Natural killer cell treated with Interleukin-12 subunit alpha and Interleukin-12 subunit beta and Interleukin-15 and Interleukin-18, amount 100 ng/mL, for 72 hours (primary cell): ENCODE measurements around the gene ZNF343. TPM values are rescaled to one million over a fixed set of nuclear protein-coding genes. Genes with fewer than 3 reads are reported as not detected.
A peak's percentile ranks its signal among the peaks of the same experiment; 100 is the strongest.
"Not testable (repeated sequence)": the region's sequence is repeated elsewhere in the genome, so short reads cannot be mapped to it uniquely, and the experiment has no call there.

ENCODE experiments used
- ATAC-seq, 2 donors: fragments of 150-1000 bp; cut with Tn5 transposase in 1 of 2; sonication (Bioruptor Pico), chemical (Tn5 transposase) in 1 of 2; 2 replicates each; pipeline ENCODE4 v1.10.0; 2021
- DNase-seq: peaks from one replicate; pipeline ENCODE4 v3.0.0; 2022; ENCODE audit warnings: low spot score
- H3K27ac Mint-ChIP-seq, 2 donors: 1 replicate in 1 of 2; 2 replicates in 1 of 2; pipeline ENCODE4 v1.8.0; 2022; ENCODE audit warnings: mixed read lengths in 2 of 2, mild to moderate bottlenecking in 1 of 2, moderate library complexity in 1 of 2
- H3K27me3 Mint-ChIP-seq, 2 donors: 1 replicate in 1 of 2; 2 replicates in 1 of 2; pipeline ENCODE4 v1.8.0; 2022; ENCODE audit warnings: mixed read lengths in 2 of 2
- H3K36me3 Mint-ChIP-seq: one replicate; pipeline ENCODE4 v1.8.0; 2022; ENCODE audit warnings: mixed read lengths
- H3K4me1 Mint-ChIP-seq, 2 donors: 1 replicate in 1 of 2; 2 replicates in 1 of 2; pipeline ENCODE4 v1.8.0; 2022; ENCODE audit warnings: low read depth in 2 of 2, mixed read lengths in 2 of 2, mild to moderate bottlenecking in 1 of 2
- H3K4me3 Mint-ChIP-seq: one replicate; pipeline ENCODE4 v1.8.0; 2022; ENCODE audit warnings: mixed read lengths
- H3K9me3 Mint-ChIP-seq: 2 replicates; pipeline ENCODE4 v1.8.0; 2022; ENCODE audit warnings: mixed read lengths
- total RNA-seq, 2 donors: library from RNA; stranded (reverse); gene quantifications; one replicate each; pipeline ENCODE4 v1.2.3, GENCODE V29; 2022

ZNF343 gene
- total RNA-seq, 2 donors from 2014 or later, result 6.8 to 21.1 TPM

DNA sequence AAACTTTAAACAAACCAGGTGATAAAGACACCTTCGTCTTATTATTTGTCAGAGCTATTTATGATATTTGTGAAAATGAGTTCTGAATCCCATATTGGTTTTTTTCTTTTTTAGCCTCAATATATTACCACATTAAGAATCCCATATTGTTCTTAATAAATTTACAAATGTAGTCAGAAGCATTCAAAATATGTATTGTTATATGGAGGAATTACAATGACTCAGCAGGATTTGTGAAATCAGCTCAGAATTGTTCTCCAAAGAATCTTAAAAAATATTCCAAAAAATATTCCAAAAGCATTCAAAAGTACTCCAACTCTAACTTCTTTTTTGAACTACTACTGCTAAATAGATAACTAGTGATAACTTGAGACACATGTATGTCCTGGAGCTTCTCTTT is 6.5 kb upstream of the ZNF343 start:
- peaks cover 12 to 15% of the 10 kb centered on the region in 2 donors for H3K27me3 Mint-ChIP-seq
- no peak for DNase-seq
- ATAC-seq, result no peak
- H3K9me3 Mint-ChIP-seq, result no peaks in the 10 kb centered on the region
- H3K27ac Mint-ChIP-seq, result no peak overlapping the region
- no peak overlapping the region for H3K4me3 Mint-ChIP-seq
- no peaks in the 10 kb centered on the region for H3K4me1 Mint-ChIP-seq
- H3K36me3 Mint-ChIP-seq, result no peaks in the 10 kb centered on the region

DNA sequence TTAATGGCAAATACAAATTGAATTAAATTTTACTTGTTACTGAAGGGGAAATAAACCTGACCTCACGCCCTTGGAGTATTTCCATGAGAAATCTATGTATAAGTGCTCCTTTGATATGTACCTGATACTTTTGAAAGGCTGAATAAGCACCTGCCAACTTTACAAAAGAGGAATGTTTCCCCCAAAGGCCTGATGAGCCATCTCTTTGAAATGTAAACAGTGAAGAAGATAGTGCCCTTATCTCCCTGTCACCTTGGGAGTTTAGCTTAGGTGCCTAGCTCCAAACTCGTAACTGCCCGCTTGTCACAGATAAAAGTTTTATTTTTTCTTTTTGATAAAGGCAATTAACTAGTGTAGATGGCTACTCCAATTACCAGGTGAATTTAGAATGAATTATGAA is 1.1 kb upstream of the ZNF343 start:
- peak overlapping the region; percentile 99 for H3K4me3 Mint-ChIP-seq
- no peaks in the 10 kb centered on the region for H3K36me3 Mint-ChIP-seq
- H3K27ac Mint-ChIP-seq, result no peak overlapping the region
- DNase-seq (no peak), ATAC-seq (no peak)
- peaks cover 10 to 12% of the 10 kb centered on the region in 2 donors for H3K4me1 Mint-ChIP-seq
- no peaks in the 10 kb centered on the region for H3K9me3 Mint-ChIP-seq
- peaks cover 11 to 15% of the 10 kb centered on the region in 2 donors for H3K27me3 Mint-ChIP-seq

DNA sequence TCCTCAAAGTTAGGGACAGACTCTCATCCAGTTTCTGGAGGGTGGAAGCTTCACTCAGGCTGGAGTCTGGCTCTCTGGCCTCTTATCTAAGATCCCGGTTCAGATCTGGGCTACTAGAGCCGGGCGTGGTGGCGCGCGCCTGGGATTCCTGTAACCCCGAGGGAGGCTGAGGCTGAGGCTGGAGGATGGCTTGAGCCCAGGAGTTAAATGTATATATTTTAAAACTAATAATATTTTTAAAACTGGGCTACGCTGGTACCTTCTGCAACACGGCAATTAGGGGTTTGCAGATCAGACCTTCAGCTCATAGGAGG is 710 bp upstream of the ZNF343 start:
- peak overlapping the region; percentile 84 to 97 for H3K27ac Mint-ChIP-seq
- peaks cover 9 to 15% of the 10 kb centered on the region in 2 donors for H3K27me3 Mint-ChIP-seq
- DNase-seq (no peak), ATAC-seq (no peak)
- no peaks in the 10 kb centered on the region for H3K36me3 Mint-ChIP-seq
- peaks cover 10 to 14% of the 10 kb centered on the region in 2 donors for H3K4me1 Mint-ChIP-seq
- peak overlapping the region; percentile 99 for H3K4me3 Mint-ChIP-seq
- no peaks in the 10 kb centered on the region for H3K9me3 Mint-ChIP-seq

DNA sequence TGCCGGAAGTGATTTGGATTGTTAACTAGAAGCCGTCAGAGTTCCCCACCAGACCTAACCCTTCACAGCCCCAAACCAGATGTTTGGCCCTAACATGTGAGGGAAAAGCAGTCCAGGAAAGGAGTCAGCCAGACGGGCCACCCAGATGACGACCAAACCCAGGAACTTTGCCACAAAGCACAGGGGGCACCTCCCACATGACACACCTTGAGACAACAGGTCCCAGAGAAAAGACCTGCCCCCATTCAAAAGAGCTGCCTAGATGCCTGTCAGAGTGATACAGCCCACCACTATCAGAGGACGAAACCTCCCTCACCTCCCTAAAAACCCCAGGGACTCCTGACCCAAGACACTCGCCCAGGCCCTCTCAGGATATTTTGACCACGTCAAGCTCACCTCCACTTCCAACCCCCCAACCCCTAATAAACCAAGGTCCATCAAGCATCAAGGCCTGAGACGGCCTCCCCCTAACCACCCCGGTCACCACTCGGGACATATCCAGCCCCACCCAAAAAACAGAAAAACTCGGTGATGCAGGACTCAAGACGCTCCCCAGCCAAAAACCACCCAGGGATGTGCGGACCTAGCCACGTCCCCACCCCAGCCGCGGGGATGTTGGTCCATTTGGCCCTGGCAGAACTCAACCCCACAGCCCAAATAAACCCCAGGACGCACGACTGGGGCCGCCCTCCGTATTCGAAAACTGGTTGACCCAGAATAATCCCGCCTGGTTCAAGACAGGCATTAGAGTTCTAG is 662 bp downstream of the ZNF343 start:
- Mint-ChIP-seq H3K27ac (peak overlapping the region; percentile 84 to 97), H3K4me3 (peak overlapping the region; percentile 99), H3K4me1 (peaks cover 10 to 14% of the 10 kb centered on the region in 2 donors), H3K27me3 (peaks cover 6 to 8% of the 10 kb centered on the region in 2 donors), H3K36me3 (no peaks in the 10 kb centered on the region), H3K9me3 (no peaks in the 10 kb centered on the region)
- no peak for DNase-seq
- peak; percentile 11 to 17 for ATAC-seq

DNA sequence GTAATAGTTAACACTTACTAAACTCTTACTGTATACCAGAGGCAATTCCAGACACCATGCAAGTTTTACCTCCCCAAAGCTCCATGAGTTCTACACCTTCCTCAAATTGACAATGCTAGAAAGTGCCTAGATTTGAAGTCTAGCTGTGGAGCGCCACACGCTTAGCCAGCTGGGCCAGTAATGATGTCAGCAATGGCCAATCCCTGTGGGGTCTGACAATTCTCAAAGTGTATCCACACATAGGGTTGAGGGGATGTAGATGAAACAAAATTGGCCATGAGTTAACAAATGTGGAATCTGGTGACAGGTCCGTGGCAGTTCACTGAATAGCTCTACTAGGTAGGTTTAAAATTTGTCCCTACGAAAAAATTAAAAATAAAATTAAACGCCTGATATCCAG is 1.3 kb downstream of the ZNF343 start:
- peaks cover 10 to 14% of the 10 kb centered on the region in 2 donors for H3K4me1 Mint-ChIP-seq
- no peak overlapping the region for H3K27ac Mint-ChIP-seq
- ATAC-seq, result no peak

DNA sequence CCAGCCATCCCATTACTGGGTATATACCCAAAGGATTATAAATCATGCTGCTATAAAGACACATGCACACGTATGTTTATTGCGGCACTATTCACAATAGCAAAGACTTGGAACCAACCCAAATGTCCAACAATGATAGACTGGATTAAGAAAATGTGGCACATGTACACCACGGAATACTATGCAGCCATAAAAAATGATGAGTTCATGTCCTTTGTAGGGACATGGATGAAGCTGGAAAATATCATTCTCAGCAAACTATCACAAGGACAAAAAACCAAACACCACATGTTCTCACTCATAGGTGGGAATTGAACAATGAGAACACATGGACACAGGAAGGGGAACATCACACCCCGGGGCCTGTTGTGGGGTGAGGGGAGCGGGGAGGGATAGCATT is 2.3 kb downstream of the ZNF343 start:
- not testable (repeated sequence) for H3K4me3 Mint-ChIP-seq, H3K27ac Mint-ChIP-seq, H3K9me3 Mint-ChIP-seq, H3K27me3 Mint-ChIP-seq, H3K36me3 Mint-ChIP-seq, DNase-seq, ATAC-seq
- peaks cover 10 to 14% of the 10 kb centered on the region in 2 donors for H3K4me1 Mint-ChIP-seq

More for the DNA sequence above, 1.3 kb downstream of the ZNF343 start:
- H3K36me3 Mint-ChIP-seq, result no peaks in the 10 kb centered on the region
- peaks cover 6 to 8% of the 10 kb centered on the region in 2 donors for H3K27me3 Mint-ChIP-seq
- H3K9me3 Mint-ChIP-seq, result no peaks in the 10 kb centered on the region
- DNase-seq, result no peak
- peak overlapping the region; percentile 99 for H3K4me3 Mint-ChIP-seq

DNA sequence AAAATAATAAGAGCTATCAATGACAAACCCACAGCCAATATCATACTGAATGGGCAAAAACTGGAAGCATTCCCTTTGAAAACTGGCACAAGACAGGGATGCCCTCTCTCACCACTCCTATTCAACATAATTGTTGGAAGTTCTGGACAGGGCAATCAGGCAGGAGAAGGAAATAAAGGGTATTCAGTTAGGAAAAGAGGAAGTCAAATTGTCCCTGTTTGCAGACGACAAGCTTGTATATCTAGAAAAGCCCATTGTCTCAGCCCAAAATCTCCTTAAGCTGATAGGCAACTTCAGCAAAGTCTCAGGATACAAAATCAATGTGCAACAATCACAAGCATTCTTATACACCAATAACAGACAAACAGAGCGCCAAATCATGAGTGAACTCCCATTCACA is 3.9 kb downstream of the ZNF343 start:
- not testable (repeated sequence) for H3K27me3 Mint-ChIP-seq, DNase-seq, ATAC-seq, H3K36me3 Mint-ChIP-seq, H3K27ac Mint-ChIP-seq, H3K9me3 Mint-ChIP-seq, H3K4me3 Mint-ChIP-seq
- peaks cover 10 to 14% of the 10 kb centered on the region in 2 donors for H3K4me1 Mint-ChIP-seq

DNA sequence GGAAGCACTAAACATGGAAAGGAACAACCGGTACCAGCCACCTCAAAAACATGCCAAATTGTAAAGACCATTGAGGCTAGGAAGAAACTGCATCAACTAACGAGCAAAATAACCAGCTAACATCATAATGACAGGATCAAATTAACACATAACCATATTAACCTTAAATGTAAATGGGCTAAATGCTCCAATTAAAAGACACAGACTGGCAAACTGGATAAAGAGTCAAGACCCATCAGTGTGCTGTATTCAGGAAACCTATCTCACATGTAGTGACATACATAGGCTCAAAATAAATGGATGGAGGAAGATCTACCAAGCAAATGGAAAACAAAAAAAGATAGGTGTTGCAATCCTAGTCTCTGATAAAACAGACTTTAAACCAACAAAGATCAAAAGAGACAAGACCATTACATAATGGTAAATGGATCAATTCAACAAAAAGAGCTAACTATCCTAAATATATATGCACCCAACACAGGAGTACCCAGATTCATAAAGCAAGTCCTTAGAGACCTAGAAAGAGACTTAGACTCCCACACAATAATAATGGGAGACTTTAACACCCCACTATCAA is 5.8 kb downstream of the ZNF343 start:
- not testable (repeated sequence) for DNase-seq, H3K4me3 Mint-ChIP-seq

DNA sequence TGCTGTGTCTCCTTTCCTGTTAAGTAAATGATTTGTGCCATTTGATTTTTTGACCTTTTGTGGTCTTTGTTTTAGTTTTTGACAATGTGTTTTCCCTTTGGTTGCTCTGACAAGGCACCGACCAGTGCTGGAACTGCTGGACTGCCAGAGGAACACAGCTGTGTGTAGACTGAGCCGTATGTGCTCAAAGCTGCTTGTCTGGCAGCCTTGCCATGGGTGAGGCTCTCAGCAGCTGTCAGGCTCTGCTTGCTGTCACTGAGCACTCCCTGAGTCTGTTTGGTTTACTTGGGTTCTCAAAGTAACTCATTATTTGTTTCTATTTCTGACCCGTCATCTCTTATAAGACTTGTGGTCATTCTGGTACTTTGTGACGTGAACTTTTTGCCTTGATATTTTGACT is 23.1 kb downstream of the ZNF343 start:
- Mint-ChIP-seq H3K27ac (no peak overlapping the region), H3K4me1 (no peaks in the 10 kb centered on the region), H3K27me3 (no peaks in the 10 kb centered on the region), H3K4me3 (no peak overlapping the region), H3K9me3 (no peaks in the 10 kb centered on the region), H3K36me3 (peaks cover 52% of the 10 kb centered on the region)
- ATAC-seq (no peak), DNase-seq (no peak)

More for the DNA sequence above, 5.8 kb downstream of the ZNF343 start:
- H3K36me3 Mint-ChIP-seq, result peaks cover 13% of the 10 kb centered on the region
- ATAC-seq, H3K27ac Mint-ChIP-seq, H3K4me1 Mint-ChIP-seq, H3K27me3 Mint-ChIP-seq, H3K9me3 Mint-ChIP-seq: not testable (repeated sequence)

DNA sequence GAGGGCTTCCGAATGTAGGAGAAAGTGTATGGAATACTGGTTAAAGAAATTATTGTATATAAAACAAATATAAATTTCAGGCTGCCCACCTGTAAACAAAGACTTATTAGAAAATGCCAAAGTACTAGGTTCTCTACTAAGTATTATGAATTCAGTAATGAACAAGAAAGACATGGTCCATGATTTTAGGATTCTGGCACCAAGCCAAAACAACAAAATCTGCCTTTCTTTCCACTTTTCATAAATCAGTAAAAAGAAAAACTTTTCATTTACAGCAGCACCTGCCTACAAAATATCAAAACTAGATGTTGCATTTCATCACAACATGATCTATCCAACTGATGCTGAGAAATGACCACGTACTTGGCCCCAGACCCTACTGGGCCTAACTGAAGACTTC is 23.6 kb downstream of the ZNF343 start:
- Mint-ChIP-seq H3K36me3 (peaks cover 50% of the 10 kb centered on the region), H3K27ac (no peak overlapping the region), H3K4me3 (no peak overlapping the region), H3K9me3 (no peaks in the 10 kb centered on the region), H3K27me3 (no peaks in the 10 kb centered on the region), H3K4me1 (no peaks in the 10 kb centered on the region)
- no peak for DNase-seq
- no peak for ATAC-seq

DNA sequence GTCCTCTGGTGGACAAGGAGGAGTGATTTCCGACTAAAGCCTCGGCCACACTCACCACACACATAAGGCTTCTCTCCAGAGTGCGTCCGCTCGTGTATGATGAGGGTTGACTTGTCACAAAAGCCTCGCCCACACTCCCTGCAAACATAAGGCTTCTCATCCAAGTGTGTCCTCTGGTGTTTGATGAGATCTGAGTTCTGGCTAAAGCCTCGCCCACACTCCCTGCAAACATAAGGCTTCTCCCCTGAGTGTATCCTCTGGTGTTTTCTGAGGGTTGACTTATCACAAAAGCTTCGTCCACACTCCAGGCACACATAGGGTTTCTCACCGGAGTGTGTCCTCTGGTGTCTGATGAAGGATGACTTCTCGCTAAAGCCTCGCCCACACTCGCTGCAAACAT is 25.2 kb downstream of the ZNF343 start:
- no peaks in the 10 kb centered on the region for H3K4me1 Mint-ChIP-seq
- H3K27ac Mint-ChIP-seq, result no peak overlapping the region
- no peaks in the 10 kb centered on the region for H3K27me3 Mint-ChIP-seq
- ATAC-seq (no peak), DNase-seq (no peak)
- no peak overlapping the region for H3K4me3 Mint-ChIP-seq
- H3K36me3 Mint-ChIP-seq, result peaks cover 42% of the 10 kb centered on the region
- no peaks in the 10 kb centered on the region for H3K9me3 Mint-ChIP-seq

DNA sequence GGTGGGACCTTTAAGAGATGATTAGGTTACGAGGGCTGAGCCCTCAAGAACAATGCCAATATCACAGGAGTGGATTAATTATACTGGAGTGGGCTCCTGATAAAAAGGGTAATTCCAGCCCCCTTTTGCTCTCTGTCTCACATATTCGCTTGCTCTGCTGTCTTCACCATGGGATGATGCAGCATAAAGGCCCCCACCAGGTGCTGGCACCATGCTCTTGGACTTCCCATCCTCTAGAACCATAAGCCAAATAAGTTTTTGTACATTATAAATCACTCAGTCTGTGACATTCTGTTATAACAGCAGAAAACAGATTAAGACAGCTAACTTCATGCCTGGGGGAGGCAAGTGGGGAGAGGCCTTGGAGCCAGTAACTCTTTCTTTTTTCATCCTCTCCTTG is 28.3 kb downstream of the ZNF343 start:
- ATAC-seq, result no peak
- no peak overlapping the region for H3K27ac Mint-ChIP-seq
- H3K36me3 Mint-ChIP-seq, result peaks cover 26% of the 10 kb centered on the region

DNA sequence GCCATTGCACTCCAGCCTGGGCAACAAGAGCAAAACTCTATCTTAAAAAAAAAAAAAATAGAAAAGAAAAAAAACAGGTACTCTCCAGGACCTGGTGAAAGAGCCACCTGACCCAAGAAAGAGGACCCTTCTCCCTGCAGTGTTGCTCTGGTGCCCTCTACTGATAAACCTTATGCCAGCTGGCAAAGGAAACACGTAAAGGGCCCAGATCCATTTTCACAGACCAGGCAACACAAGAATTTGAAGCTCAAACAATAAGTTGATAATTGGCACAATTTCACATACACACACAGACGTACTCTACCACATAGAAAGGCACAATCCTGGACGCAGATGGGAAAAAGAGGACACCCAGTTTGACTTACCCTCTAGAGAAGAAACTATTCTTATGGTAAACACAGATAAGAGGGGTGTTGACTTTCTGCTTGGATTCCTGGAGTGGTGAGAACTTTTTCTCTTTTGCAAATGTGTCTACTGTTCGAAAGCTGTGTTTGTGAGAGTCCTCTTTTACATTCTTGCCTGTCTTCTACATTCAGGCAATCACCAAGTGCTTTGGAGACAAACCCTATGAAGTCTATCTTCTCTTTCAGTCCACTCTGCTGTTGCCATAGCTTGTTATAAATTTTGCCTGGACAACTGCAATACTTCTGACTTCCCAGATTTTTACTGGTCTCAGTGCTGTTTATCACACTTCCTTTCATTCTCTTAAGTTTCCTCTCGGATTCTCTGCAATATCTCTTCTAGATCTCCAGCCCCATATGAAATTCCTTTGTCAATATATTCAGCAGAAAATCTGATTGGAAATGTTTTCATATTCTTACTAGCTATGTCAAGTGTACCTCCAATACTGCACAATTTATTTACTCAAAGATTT is 31.7 kb downstream of the ZNF343 start:
- no peak for DNase-seq
- Mint-ChIP-seq H3K27ac (no peak overlapping the region), H3K9me3 (no peaks in the 10 kb centered on the region)

More for the DNA sequence above, 28.3 kb downstream of the ZNF343 start:
- no peaks in the 10 kb centered on the region for H3K9me3 Mint-ChIP-seq
- no peak for DNase-seq
- no peaks in the 10 kb centered on the region for H3K4me1 Mint-ChIP-seq
- H3K4me3 Mint-ChIP-seq, result no peak overlapping the region
- H3K27me3 Mint-ChIP-seq, result no peaks in the 10 kb centered on the region

More for the DNA sequence above, 31.7 kb downstream of the ZNF343 start:
- ATAC-seq, result no peak
- Mint-ChIP-seq H3K36me3 (peaks cover 9% of the 10 kb centered on the region), H3K4me3 (no peak overlapping the region), H3K4me1 (peaks cover 4 to 5% of the 10 kb centered on the region in 2 donors), H3K27me3 (no peaks in the 10 kb centered on the region)
